ENCODE results near the gene SYNJ2. TPM values are rescaled to one million over a fixed set of nuclear protein-coding genes. Genes with fewer than 3 reads are reported as not detected.
A peak's percentile ranks its signal among the peaks of the same experiment; 100 is the strongest.

The SYNJ2 gene
- polyA plus RNA-seq, 1 experiment: 40.8 TPM

- Histone ChIP-seq H3K4me3 (ENCODE audit: low read depth, low read length) (no peak overlapping the region), H3K27me3 (ENCODE audit: control insufficient read depth, insufficient read depth, low read length) (no peaks in the 10 kb centered on the region), H3K27ac (ENCODE audit: low read depth, low read length) (no peak overlapping the region), H3K9me3 (ENCODE audit: control insufficient read depth, insufficient read depth, low read length) (no peaks in the 10 kb centered on the region)
- TF ChIP-seq CTCF (IDR thresholded peaks at IDR 0.05; ENCODE audit: low read depth, low read length): no peak
- ChIA-PET POLR2A (no interaction called here), CTCF (no interaction called here)
- no peak for DNase-seq (ENCODE audit: low read depth, low spot score)
Measured at GRCh38 chr6:157997893-157998608, 16.4 kb downstream of the SYNJ2 start.

- no peaks in the 10 kb centered on the region for H3K27me3 ChIP-seq (ENCODE audit: control insufficient read depth, insufficient read depth, low read length)
- H3K27ac ChIP-seq (ENCODE audit: low read depth, low read length): no peak overlapping the region
- H3K9me3 ChIP-seq (ENCODE audit: control insufficient read depth, insufficient read depth, low read length): no peaks in the 10 kb centered on the region
- no peak for TF ChIP-seq CTCF (IDR thresholded peaks at IDR 0.05; ENCODE audit: low read depth, low read length)
- CTCF ChIA-PET: interaction anchor here (0.9 kb wide), 1 partner anchor 12 kb away, joined by 3 read pairs; no protein-coding TSS in a partner anchor
- no peak overlapping the region for H3K4me3 ChIP-seq (ENCODE audit: low read depth, low read length)
- no peak for DNase-seq (ENCODE audit: low read depth, low spot score)
- POLR2A ChIA-PET: no interaction called here
Measured at GRCh38 chr6:157998707-157999167, 17.1 kb downstream of the SYNJ2 start.

GRCh38 chr6:157999168-158000051 lies 17.7 kb downstream of the SYNJ2 start:
- POLR2A ChIA-PET: interaction anchor here (0.7 kb wide), 1 partner anchor 72 kb away, joined by 3 read pairs; no protein-coding TSS in a partner anchor
- no peak for DNase-seq (ENCODE audit: low read depth, low spot score)
- no peak for TF ChIP-seq CTCF (IDR thresholded peaks at IDR 0.05; ENCODE audit: low read depth, low read length)
- Histone ChIP-seq H3K27me3 (ENCODE audit: control insufficient read depth, insufficient read depth, low read length) (no peaks in the 10 kb centered on the region), H3K4me3 (ENCODE audit: low read depth, low read length) (no peak overlapping the region), H3K9me3 (ENCODE audit: control insufficient read depth, insufficient read depth, low read length) (no peaks in the 10 kb centered on the region), H3K27ac (ENCODE audit: low read depth, low read length) (no peak overlapping the region)
- CTCF ChIA-PET: interaction anchor here (0.9 to 1.6 kb wide), 2 partner anchors 12 to 17 kb away, joined by 3 to 8 read pairs; no protein-coding TSS in a partner anchor

GRCh38 chr6:158000530-158001307 lies 19.1 kb downstream of the SYNJ2 start:
- Histone ChIP-seq H3K9me3 (ENCODE audit: control insufficient read depth, insufficient read depth, low read length) (no peaks in the 10 kb centered on the region), H3K4me3 (ENCODE audit: low read depth, low read length) (no peak overlapping the region), H3K27ac (ENCODE audit: low read depth, low read length) (peak overlapping the region; percentile 21), H3K27me3 (ENCODE audit: control insufficient read depth, insufficient read depth, low read length) (no peaks in the 10 kb centered on the region)
- POLR2A ChIA-PET: no interaction called here
- no peak for DNase-seq (ENCODE audit: low read depth, low spot score)
- TF ChIP-seq CTCF (IDR thresholded peaks at IDR 0.05; ENCODE audit: low read depth, low read length): no peak
- CTCF ChIA-PET: interaction anchor here (0.5 to 1.6 kb wide), 2 partner anchors 18 to 667 kb away, joined by 3 to 8 read pairs; no protein-coding TSS in a partner anchor

Data from AG04450 (cell line).